ENCODE data around the gene FADS2.

Gene FADS2

GRCh38 chr11:61914471-61915171, 86.5 kb downstream of the FADS2 start:
- H3K27me3 ChIP-seq (ENCODE audit: control insufficient read depth in 1 of 2, insufficient read depth in 2 of 2, low read length in 2 of 2), result peaks cover 0 to 8% of the 10 kb centered on the region in 2 donors
- H3K4me1 ChIP-seq (ENCODE audit: insufficient read depth, low read length), result peaks cover 44% of the 10 kb centered on the region
- H3K9ac ChIP-seq (ENCODE audit: low read length), result no peak overlapping the region
- no peaks in the 10 kb centered on the region for H3K9me3 ChIP-seq (ENCODE audit: low read length)
- no peak overlapping the region for H3K27ac ChIP-seq (ENCODE audit: low read depth, low read length)
- no peaks in the 10 kb centered on the region for H3K36me3 ChIP-seq (ENCODE audit: insufficient read depth, low read length)
- H3K4me3 ChIP-seq (ENCODE audit: low read depth in 1 of 2, low read length in 2 of 2), result no peak overlapping the region

- Histone ChIP-seq H3K27ac (ENCODE audit: low read depth, low read length) (no peak overlapping the region), H3K4me3 (ENCODE audit: low read depth in 1 of 2, low read length in 2 of 2) (peak overlapping the region; percentile 9 to 29), H3K9ac (ENCODE audit: low read length) (no peak overlapping the region), H3K27me3 (ENCODE audit: control insufficient read depth in 1 of 2, insufficient read depth in 2 of 2, low read length in 2 of 2) (peaks cover 0 to 11% of the 10 kb centered on the region in 2 donors), H3K36me3 (ENCODE audit: insufficient read depth, low read length) (no peaks in the 10 kb centered on the region), H3K4me1 (ENCODE audit: insufficient read depth, low read length) (peaks cover 37% of the 10 kb centered on the region), H3K9me3 (ENCODE audit: low read length) (no peaks in the 10 kb centered on the region)
Observed at GRCh38 chr11:61916737-61917333, 88.7 kb downstream of the FADS2 start.

Measured in muscle layer of colon (tissue), 2 donors.